Fibroblast of mammary gland (primary cell): ENCODE results near the gene SPOCD1.

Experiments used
- DNase-seq: peaks from one replicate; pipeline ENCODE4 v3.0.0-alpha.2; 2010; ENCODE audit warnings: low read depth
- H3K4me3 ChIP-seq: 2 replicates; pipeline ENCODE4 v1.5.1; 2011; ENCODE audit warnings: low read depth, mild to moderate bottlenecking, low read length, moderate library complexity; ENCODE audit not compliant: control insufficient read depth
- CTCF ChIP-seq: conservative IDR thresholded peaks from 2 replicates; pipeline ENCODE4 v1.5.1; 2011; ENCODE audit warnings: low read depth, low read length, inconsistent platforms; ENCODE audit not compliant: control insufficient read depth, insufficient read depth

Gene SPOCD1

GRCh38 chr1:31815752-31816500, at the start of gene SPOCD1:
Gene SPOCD1, minus strand, starts transcription at chr1:31816022. Its CDS starts 689 bp downstream, at chr1:31815333.
- TF ChIP-seq CTCF: peak; percentile 98
- H3K4me3 ChIP-seq: peak within 1 kb of the TSS; percentile 34
- peak; percentile 84 for DNase-seq

GRCh38 chr1:31862071-31862470, 46.2 kb upstream of the SPOCD1 start:
- DNase-seq: no peak
- no peak overlapping the region for H3K4me3 ChIP-seq
- TF ChIP-seq CTCF: no peak

GRCh38 chr1:31861346-31861745, 45.5 kb upstream of the SPOCD1 start:
- DNase-seq: no peak
- H3K4me3 ChIP-seq: no peak overlapping the region
- TF ChIP-seq CTCF: no peak

- TF ChIP-seq CTCF: no peak
- H3K4me3 ChIP-seq: no peak overlapping the region
- no peak for DNase-seq
Observed at GRCh38 chr1:31860581-31860980, 44.8 kb upstream of the SPOCD1 start.

- no peak for DNase-seq
- no peak overlapping the region for H3K4me3 ChIP-seq
- no peak for TF ChIP-seq CTCF
Observed at GRCh38 chr1:31859719-31860118, 43.9 kb upstream of the SPOCD1 start.

- H3K4me3 ChIP-seq: no peak overlapping the region
- TF ChIP-seq CTCF: no peak
- no peak for DNase-seq
Observed at GRCh38 chr1:31859044-31859443, 43.2 kb upstream of the SPOCD1 start.
